Stimulated activated CD4-positive, alpha-beta T cell treated with anti-CD3 and anti-CD28 coated beads, TNF-alpha, amount 100 ng/mL, for 1 hour (primary cell): ENCODE data around the gene BICDL2.

Experiments used
- DNase-seq, 3 donors: peaks; one replicate each; pipeline ENCODE4 v3.0.0-alpha.2; 2020; ENCODE audit warnings: low read depth in 3 of 3, low spot score in 1 of 3

Gene BICDL2

GRCh38 chr16:2987286-2987685 lies 49.5 kb downstream of the BICDL2 start:
- DNase-seq, result no peak

GRCh38 chr16:2986623-2987188 lies 50.0 kb downstream of the BICDL2 start:
- DNase-seq, result no peak

GRCh38 chr16:2985893-2986355 lies 50.8 kb downstream of the BICDL2 start:
- no peak for DNase-seq

GRCh38 chr16:2985462-2985861 lies 51.3 kb downstream of the BICDL2 start:
- DNase-seq, result no peak

GRCh38 chr16:2983706-2984136 lies 53.0 kb downstream of the BICDL2 start:
- peak in 1 of 3 donors; percentile 68 for DNase-seq

- DNase-seq, result no peak
Measured at GRCh38 chr16:2982402-2982801, 54.3 kb downstream of the BICDL2 start.

GRCh38 chr16:2981899-2982250 lies 54.9 kb downstream of the BICDL2 start:
- no peak for DNase-seq

GRCh38 chr16:2981177-2981898 lies 55.4 kb downstream of the BICDL2 start:
- DNase-seq, result no peak

- peak; percentile 86 to 94 (median 92) for DNase-seq
Measured at GRCh38 chr16:2980227-2981176, 56.2 kb downstream of the BICDL2 start, which contains the start of gene PKMYT1. Gene PKMYT1 (minus strand): TSS chr16:2980446. CDS start chr16:2979657, 789 bp downstream.

- no peak for DNase-seq
Measured at GRCh38 chr16:2979669-2980226, 57.0 kb downstream of the BICDL2 start.
